Bronchial epithelial cell (primary cell): ENCODE measurements around the gene TCF3. TPM values are rescaled to one million over a fixed set of nuclear protein-coding genes. Genes with fewer than 3 reads are reported as not detected.
"Not testable (repeated sequence)": the region's sequence is repeated elsewhere in the genome, so short reads cannot be mapped to it uniquely, and the experiment has no call there.

ENCODE experiments used
- DNase-seq: peaks from one replicate; pipeline ENCODE4 v3.0.0-alpha.2; 2010; ENCODE audit warnings: low read depth
- FAIRE-seq: peaks from 2 replicates; lab custom pipeline; 2011; peaks lifted over from hg19 to GRCh38; lab: Jason Lieb, UNC
- H3K27me3 ChIP-seq: 2 replicates; pipeline ENCODE4 v1.5.1; 2011; ENCODE audit warnings: low read length; ENCODE audit not compliant: control insufficient read depth, insufficient read depth
- H3K36me3 ChIP-seq: 2 replicates; pipeline ENCODE4 v1.5.1; 2011; ENCODE audit warnings: low read length; ENCODE audit not compliant: control insufficient read depth, insufficient read depth
- H3K4me3 ChIP-seq: 2 replicates; pipeline ENCODE4 v1.5.1; 2011; ENCODE audit warnings: mild to moderate bottlenecking, low read depth, low read length, control low read depth
- CTCF ChIP-seq: IDR thresholded peaks from 2 replicates; pipeline ENCODE4 v1.5.1; 2011; ENCODE audit warnings: mild to moderate bottlenecking, moderate library complexity, low read length, control low read depth, inconsistent platforms; ENCODE audit not compliant: insufficient read depth, severe bottlenecking
- total RNA-seq: library from RNA; depleted of rRNA; stranded (reverse); fragments of >200 nt; gene quantifications from 2 replicates; pipeline ENCODE4 v1.2.1, GENCODE V29; 2014

The TCF3 gene
- total RNA-seq, 1 donor from 2014 or later, result 68.2 TPM

GRCh38 chr19:1668486-1669270 lies 16.3 kb upstream of the TCF3 start:
- TF ChIP-seq CTCF, result no peak

GRCh38 chr19:1668048-1668485 lies 15.7 kb upstream of the TCF3 start:
- TF ChIP-seq CTCF, result no peak
- peaks cover 12% of the 10 kb centered on the region for H3K27me3 ChIP-seq
- no peaks in the 10 kb centered on the region for H3K36me3 ChIP-seq
- FAIRE-seq, result no peak
- no peak for DNase-seq
- no peak overlapping the region for H3K4me3 ChIP-seq

More at GRCh38 chr19:1668486-1669270, 16.3 kb upstream of the TCF3 start:
- no peak for FAIRE-seq
- H3K27me3 ChIP-seq, result peaks cover 12% of the 10 kb centered on the region
- DNase-seq, result no peak
- H3K4me3 ChIP-seq, result no peak overlapping the region
- no peaks in the 10 kb centered on the region for H3K36me3 ChIP-seq

GRCh38 chr19:1665565-1666047 lies 13.2 kb upstream of the TCF3 start:
- FAIRE-seq, result no peak
- no peaks in the 10 kb centered on the region for H3K36me3 ChIP-seq
- no peak for DNase-seq
- no peak overlapping the region for H3K4me3 ChIP-seq
- no peak for TF ChIP-seq CTCF
- peaks cover 12% of the 10 kb centered on the region for H3K27me3 ChIP-seq

GRCh38 chr19:1663852-1664251 lies 11.4 kb upstream of the TCF3 start:
- TF ChIP-seq CTCF, result no peak
- Histone ChIP-seq H3K36me3 (no peaks in the 10 kb centered on the region), H3K27me3 (peaks cover 7% of the 10 kb centered on the region), H3K4me3 (no peak overlapping the region)
- DNase-seq (no peak), FAIRE-seq (no peak)

GRCh38 chr19:1663227-1663626 lies 10.8 kb upstream of the TCF3 start:
- H3K4me3 ChIP-seq, FAIRE-seq, H3K27me3 ChIP-seq, DNase-seq, H3K36me3 ChIP-seq: not testable (repeated sequence)

- DNase-seq, result no peak
- Histone ChIP-seq H3K27me3 (no peaks in the 10 kb centered on the region), H3K36me3 (no peaks in the 10 kb centered on the region), H3K4me3 (no peak overlapping the region)
- no peak for TF ChIP-seq CTCF
- no peak for FAIRE-seq
These were observed 9.6 kb upstream of the TCF3 start for GRCh38 chr19:1661995-1662394.
